Esophagus muscularis mucosa (tissue), 3 donors: ENCODE results near the gene FREM1.

Source experiments
- CTCF ChIP-seq, 3 experiments: fragments of 200-600 bp in 2 of 3; fragments of 450-650 bp in 1 of 3; sonication (generic) in 2 of 3; IDR thresholded peaks; one replicate each; pipeline ENCODE4 v1.5.1; 2017 to 2019; ENCODE audit warnings: antibody characterized with exemption in 3 of 3, mild to moderate bottlenecking in 2 of 3, moderate library complexity in 1 of 3
- POLR2A ChIP-seq: fragments of 450-650 bp; IDR thresholded peaks from one replicate; pipeline ENCODE4 v1.6.1; 2017; ENCODE audit warnings: antibody characterized with exemption, moderate library complexity, mild to moderate bottlenecking, low read depth
- POLR2AphosphoS5 ChIP-seq, 2 donors: sonication (generic); formaldehyde crosslinking; IDR thresholded peaks; one replicate each; pipeline ENCODE4 v1.6.1; 2017; ENCODE audit warnings: antibody characterized with exemption in 2 of 2

GRCh38 chr9:14811844-14812243, 98.4 kb downstream of the FREM1 start:
- no peak for TF ChIP-seq POLR2A
- TF ChIP-seq CTCF (IDR thresholded peaks at IDR 0.05), result no peak
- no peak for TF ChIP-seq POLR2AphosphoS5 (IDR thresholded peaks at IDR 0.05)
